Right renal pelvis (tissue), 4 donors: ENCODE data around the gene PFDN5. TPM values are rescaled to one million over a fixed set of nuclear protein-coding genes. Genes with fewer than 3 reads are reported as not detected.
"Not testable (repeated sequence)": the region's sequence is repeated elsewhere in the genome, so short reads cannot be mapped to it uniquely, and the experiment has no call there.

Source experiments
- DNase-seq, 4 donors: peaks; one replicate each; pipeline ENCODE4 v3.0.0-alpha.2; 2013; ENCODE audit warnings: low read depth in 4 of 4, low spot score in 3 of 4, missing footprints in 1 of 4
- polyA plus RNA-seq, 4 donors: library from polyadenylated mRNA; unstranded; fragments of 120-200 nt; gene quantifications; one replicate each; pipeline ENCODE4 v1.2.1, GENCODE V29; 2013; ENCODE audit not compliant: insufficient read length in 4 of 4

PFDN5 gene
- polyA plus RNA-seq, 4 donors = 642 to 677 (median 662) TPM

GRCh38 chr12:53325511-53326061, 30.2 kb downstream of the PFDN5 start:
- DNase-seq = no peak

- DNase-seq = no peak
Observed at GRCh38 chr12:53326460-53327185, 31.3 kb downstream of the PFDN5 start.

GRCh38 chr12:53327435-53328042, 32.2 kb downstream of the PFDN5 start:
- DNase-seq = no peak

GRCh38 chr12:53328043-53328435, 32.7 kb downstream of the PFDN5 start:
- DNase-seq = no peak

- no peak for DNase-seq
Observed at GRCh38 chr12:53330671-53331070, 35.3 kb downstream of the PFDN5 start.

- not testable (repeated sequence) for DNase-seq
Observed at GRCh38 chr12:53332339-53332738, 37.0 kb downstream of the PFDN5 start.

GRCh38 chr12:53332744-53333143, 37.4 kb downstream of the PFDN5 start:
- no peak for DNase-seq

GRCh38 chr12:53333289-53333688, 37.9 kb downstream of the PFDN5 start:
- DNase-seq = no peak

GRCh38 chr12:53333845-53334244, 38.5 kb downstream of the PFDN5 start:
- no peak for DNase-seq

GRCh38 chr12:53334822-53335221, 39.5 kb downstream of the PFDN5 start:
- no peak for DNase-seq

- no peak for DNase-seq
Observed at GRCh38 chr12:53336181-53336681, 40.9 kb downstream of the PFDN5 start, which contains the start of gene SP7. TSS of gene SP7 (minus strand) at chr12:53336354. CDS start at chr12:53335646, 708 bp downstream.

- DNase-seq = no peak
Observed at GRCh38 chr12:53338017-53338416, 42.7 kb downstream of the PFDN5 start.

GRCh38 chr12:53338916-53339315, 43.6 kb downstream of the PFDN5 start:
- no peak for DNase-seq

- no peak for DNase-seq
Observed at GRCh38 chr12:53340398-53340797, 45.1 kb downstream of the PFDN5 start.

- DNase-seq = no peak
Observed at GRCh38 chr12:53343449-53343848, 48.1 kb downstream of the PFDN5 start.

GRCh38 chr12:53343969-53344368, 48.6 kb downstream of the PFDN5 start:
- no peak for DNase-seq

GRCh38 chr12:53344487-53344823, 49.1 kb downstream of the PFDN5 start:
- no peak for DNase-seq

GRCh38 chr12:53344824-53345485, 49.6 kb downstream of the PFDN5 start:
- DNase-seq = peak in 3 of 4 donors; percentile 75 to 80 (median 75)

- DNase-seq = no peak
Observed at GRCh38 chr12:53345486-53346188, 50.3 kb downstream of the PFDN5 start.

- DNase-seq = no peak
Observed at GRCh38 chr12:53346491-53346890, 51.1 kb downstream of the PFDN5 start.

GRCh38 chr12:53347905-53348304, 52.6 kb downstream of the PFDN5 start:
- DNase-seq = no peak
